ENCODE measurements around the gene ZNF324. TPM values are rescaled to one million over a fixed set of nuclear protein-coding genes. Genes with fewer than 3 reads are reported as not detected.

Gene ZNF324
- total RNA-seq, 2 experiments from 2014 or later = 8.1 to 10.1 TPM

DNA sequence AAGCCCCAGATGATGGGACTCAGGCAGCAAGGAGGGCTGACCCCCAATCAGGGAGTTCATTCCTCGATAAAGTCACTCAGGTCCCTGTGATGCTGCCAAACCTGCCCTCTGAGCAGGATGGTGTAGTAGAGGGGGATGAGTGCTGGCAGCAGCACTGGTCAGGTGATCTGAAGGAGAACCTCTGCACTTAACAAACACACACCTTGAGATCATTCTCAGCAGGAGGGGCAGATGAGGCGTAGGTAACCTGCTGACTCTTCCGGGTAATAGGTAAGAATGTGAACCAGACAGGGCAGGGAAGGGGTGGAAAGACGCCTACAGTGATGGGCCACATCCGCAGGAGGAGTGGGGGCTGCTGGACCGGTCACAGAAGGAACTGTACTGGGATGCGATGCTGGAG lies 12.4 kb downstream of the ZNF324 start:
- ChIA-PET POLR2A (interaction anchor here (1.9 kb wide), 1 partner anchor 40 kb away, joined by 5 read pairs; the partner anchor contains the start of gene ZBTB45), CTCF (interaction anchor here (2.2 kb wide), 1 partner anchor 41 kb away, joined by 7 read pairs; the partner anchor contains the start of gene ZBTB45)
- TF ChIP-seq, protein P1, sequence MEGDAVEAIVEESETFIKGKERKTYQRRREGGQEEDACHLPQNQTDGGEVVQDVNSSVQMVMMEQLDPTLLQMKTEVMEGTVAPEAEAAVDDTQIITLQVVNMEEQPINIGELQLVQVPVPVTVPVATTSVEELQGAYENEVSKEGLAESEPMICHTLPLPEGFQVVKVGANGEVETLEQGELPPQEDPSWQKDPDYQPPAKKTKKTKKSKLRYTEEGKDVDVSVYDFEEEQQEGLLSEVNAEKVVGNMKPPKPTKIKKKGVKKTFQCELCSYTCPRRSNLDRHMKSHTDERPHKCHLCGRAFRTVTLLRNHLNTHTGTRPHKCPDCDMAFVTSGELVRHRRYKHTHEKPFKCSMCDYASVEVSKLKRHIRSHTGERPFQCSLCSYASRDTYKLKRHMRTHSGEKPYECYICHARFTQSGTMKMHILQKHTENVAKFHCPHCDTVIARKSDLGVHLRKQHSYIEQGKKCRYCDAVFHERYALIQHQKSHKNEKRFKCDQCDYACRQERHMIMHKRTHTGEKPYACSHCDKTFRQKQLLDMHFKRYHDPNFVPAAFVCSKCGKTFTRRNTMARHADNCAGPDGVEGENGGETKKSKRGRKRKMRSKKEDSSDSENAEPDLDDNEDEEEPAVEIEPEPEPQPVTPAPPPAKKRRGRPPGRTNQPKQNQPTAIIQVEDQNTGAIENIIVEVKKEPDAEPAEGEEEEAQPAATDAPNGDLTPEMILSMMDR (IDR thresholded peaks at IDR 0.05) = no peak
- Mint-ChIP-seq H3K9me3 (no peaks in the 10 kb centered on the region), H3K27ac (no peak overlapping the region), H3K4me3 (no peak overlapping the region), H3K36me3 (ENCODE audit: low read depth) (peaks cover 4% of the 10 kb centered on the region), H3K4me1 (ENCODE audit: low read depth) (peaks cover 23% of the 10 kb centered on the region), H3K27me3 (no peaks in the 10 kb centered on the region)
- DNase-seq = no peak
- ATAC-seq = no peak
- intact Hi-C loops (cut with micrococcal nuclease) = no loop called here

- intact Hi-C loops (cut with micrococcal nuclease) = no loop called here
- H3K27me3 Mint-ChIP-seq = no peaks in the 10 kb centered on the region
- peaks cover 17% of the 10 kb centered on the region for H3K4me1 Mint-ChIP-seq (ENCODE audit: low read depth)
- H3K27ac Mint-ChIP-seq = no peak overlapping the region
- ChIA-PET POLR2A (interaction anchor here (1.9 kb wide), 1 partner anchor 40 kb away, joined by 5 read pairs; the partner anchor contains the start of gene ZBTB45), CTCF (interaction anchor here (1.4 to 2.2 kb wide), 2 partner anchors 34 to 40 kb away, joined by 4 to 7 read pairs; partner anchors contain the start of gene ZBTB45)
- H3K36me3 Mint-ChIP-seq (ENCODE audit: low read depth) = peaks cover 6% of the 10 kb centered on the region
- H3K9me3 Mint-ChIP-seq = no peaks in the 10 kb centered on the region
- DNase-seq = no peak
- ATAC-seq = no peak
- no peak overlapping the region for H3K4me3 Mint-ChIP-seq
- TF ChIP-seq, protein P1 (IDR thresholded peaks at IDR 0.05) = no peak
These were observed 13.0 kb downstream of the ZNF324 start for GRCh38 chr19:58479736-58480480.

DNA sequence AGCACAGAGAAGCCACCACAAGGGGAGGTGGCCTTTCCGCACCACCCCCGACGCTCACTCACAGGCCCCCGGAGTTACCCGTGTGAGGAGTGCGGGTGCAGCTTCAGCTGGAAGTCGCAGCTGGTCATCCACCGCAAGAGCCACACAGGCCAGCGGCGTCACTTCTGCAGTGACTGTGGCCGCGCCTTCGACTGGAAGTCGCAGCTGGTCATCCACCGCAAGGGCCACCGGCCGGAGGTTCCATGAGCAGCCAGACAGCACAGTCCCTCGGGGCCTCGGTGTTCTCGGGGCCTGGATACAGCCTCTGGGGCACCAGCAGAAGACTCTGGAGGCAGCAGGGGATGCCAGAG lies 13.6 kb downstream of the ZNF324 start:
- no peak for ATAC-seq
- TF ChIP-seq, protein P1 (IDR thresholded peaks at IDR 0.05) = no peak
- CTCF ChIA-PET = interaction anchor here (1.4 kb wide), 1 partner anchor 34 kb away, joined by 4 read pairs; no protein-coding TSS in a partner anchor
- Mint-ChIP-seq H3K9me3 (no peaks in the 10 kb centered on the region), H3K27ac (no peak overlapping the region), H3K4me3 (no peak overlapping the region), H3K36me3 (ENCODE audit: low read depth) (peaks cover 6% of the 10 kb centered on the region), H3K27me3 (no peaks in the 10 kb centered on the region), H3K4me1 (ENCODE audit: low read depth) (peaks cover 12% of the 10 kb centered on the region)
- POLR2A ChIA-PET = no interaction called here
- no peak for DNase-seq
- intact Hi-C loops (cut with micrococcal nuclease) = no loop called here

DNA sequence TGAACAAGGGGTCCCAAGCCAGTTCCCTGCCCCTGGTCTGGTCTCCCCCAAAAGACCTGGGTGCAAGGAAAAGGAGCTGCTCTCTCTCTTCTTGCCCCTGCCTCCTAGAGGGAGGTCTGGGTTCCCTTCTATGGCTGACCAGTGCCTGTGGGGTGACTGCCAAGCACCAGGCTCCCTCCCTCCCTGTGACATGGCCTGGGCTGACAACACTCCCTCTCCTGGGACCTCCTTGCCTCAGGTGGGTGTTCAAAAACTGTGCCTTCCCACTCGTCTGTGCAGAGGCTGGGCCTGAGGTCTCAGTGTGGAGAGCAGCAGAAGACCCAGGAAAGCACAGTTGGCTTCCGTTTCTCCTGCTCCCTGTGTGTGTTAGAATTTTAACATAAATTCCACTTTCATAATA lies 14.0 kb downstream of the ZNF324 start:
- H3K4me1 Mint-ChIP-seq (ENCODE audit: low read depth) = peaks cover 11% of the 10 kb centered on the region
- no peaks in the 10 kb centered on the region for H3K27me3 Mint-ChIP-seq
- POLR2A ChIA-PET = interaction anchor here (0.7 kb wide), 1 partner anchor 179 kb away, joined by 3 read pairs; no protein-coding TSS in a partner anchor
- no peak overlapping the region for H3K4me3 Mint-ChIP-seq
- no peaks in the 10 kb centered on the region for H3K9me3 Mint-ChIP-seq
- no peak overlapping the region for H3K27ac Mint-ChIP-seq
- DNase-seq = no peak
- TF ChIP-seq, protein P1 (IDR thresholded peaks at IDR 0.05) = no peak
- intact Hi-C loops (cut with micrococcal nuclease) = no loop called here
- peaks cover 6% of the 10 kb centered on the region for H3K36me3 Mint-ChIP-seq (ENCODE audit: low read depth)
- no peak for ATAC-seq
- CTCF ChIA-PET = interaction anchor here (1.4 kb wide), 1 partner anchor 33 kb away, joined by 4 read pairs; no protein-coding TSS in a partner anchor

DNA sequence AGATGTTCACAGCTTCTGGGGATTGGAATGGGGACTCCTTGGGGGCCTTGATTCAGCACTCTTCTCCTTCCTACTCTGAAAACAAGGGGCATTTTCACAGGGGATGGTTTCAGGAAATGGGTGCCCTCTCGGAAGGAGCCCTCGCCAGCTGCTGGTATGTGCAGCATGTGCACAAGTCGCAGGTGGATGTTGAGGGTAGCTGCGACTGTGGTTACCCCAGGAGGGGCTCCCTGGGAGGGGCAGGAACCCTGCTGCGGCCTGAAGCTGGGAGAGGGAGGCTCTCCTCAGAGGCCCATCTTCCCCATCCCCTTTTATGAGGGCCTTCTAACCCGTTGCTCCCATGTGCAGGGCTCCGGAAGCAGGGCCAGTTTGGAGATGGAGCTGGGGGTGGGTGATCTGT lies 15.5 kb downstream of the ZNF324 start:
- POLR2A ChIA-PET = no interaction called here
- intact Hi-C loops (cut with micrococcal nuclease) = no loop called here
- Mint-ChIP-seq H3K9me3 (no peaks in the 10 kb centered on the region), H3K27me3 (no peaks in the 10 kb centered on the region), H3K36me3 (ENCODE audit: low read depth) (peaks cover 6% of the 10 kb centered on the region), H3K4me3 (no peak overlapping the region), H3K27ac (no peak overlapping the region), H3K4me1 (ENCODE audit: low read depth) (peaks cover 3% of the 10 kb centered on the region)
- TF ChIP-seq, protein P1 (IDR thresholded peaks at IDR 0.05) = no peak
- no peak for DNase-seq
- no peak for ATAC-seq
- CTCF ChIA-PET = no interaction called here

All from activated CD8-positive, alpha-beta T cell treated with anti-CD3 and anti-CD28 coated beads for 36 hours (primary cell).